ENCODE data around the gene PTPRS. TPM values are rescaled to one million over a fixed set of nuclear protein-coding genes. Genes with fewer than 3 reads are reported as not detected.

PTPRS gene
- total and polyA plus RNA-seq, 9 of the 15 experiments (the other 6 are each of a cell fraction or from before 2014, with no cell fraction given) = 1.1 to 49.4 (median 14.1) TPM

DNA sequence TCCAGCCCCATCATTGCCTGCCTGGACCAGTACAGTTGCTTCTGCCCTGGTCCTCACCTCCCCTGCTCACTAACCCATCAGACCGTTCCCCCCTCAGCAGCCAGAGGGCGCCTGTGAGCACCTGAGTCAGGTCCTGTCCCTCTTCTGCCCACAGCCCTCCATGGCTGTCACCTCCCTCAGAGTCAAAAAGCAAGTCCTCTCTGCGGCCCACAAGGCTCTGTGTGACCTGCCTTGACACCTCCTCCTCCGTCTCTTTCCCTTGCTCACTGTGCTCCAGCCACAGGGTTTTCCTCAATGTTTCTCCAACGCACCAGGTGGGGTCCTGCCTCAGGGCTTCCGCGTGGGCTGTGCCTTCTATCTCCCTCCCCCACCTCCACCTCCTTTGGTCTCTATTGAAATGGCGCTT, 29.4 kb upstream of the PTPRS start (continued):
- TF ChIP-seq, protein P1, sequence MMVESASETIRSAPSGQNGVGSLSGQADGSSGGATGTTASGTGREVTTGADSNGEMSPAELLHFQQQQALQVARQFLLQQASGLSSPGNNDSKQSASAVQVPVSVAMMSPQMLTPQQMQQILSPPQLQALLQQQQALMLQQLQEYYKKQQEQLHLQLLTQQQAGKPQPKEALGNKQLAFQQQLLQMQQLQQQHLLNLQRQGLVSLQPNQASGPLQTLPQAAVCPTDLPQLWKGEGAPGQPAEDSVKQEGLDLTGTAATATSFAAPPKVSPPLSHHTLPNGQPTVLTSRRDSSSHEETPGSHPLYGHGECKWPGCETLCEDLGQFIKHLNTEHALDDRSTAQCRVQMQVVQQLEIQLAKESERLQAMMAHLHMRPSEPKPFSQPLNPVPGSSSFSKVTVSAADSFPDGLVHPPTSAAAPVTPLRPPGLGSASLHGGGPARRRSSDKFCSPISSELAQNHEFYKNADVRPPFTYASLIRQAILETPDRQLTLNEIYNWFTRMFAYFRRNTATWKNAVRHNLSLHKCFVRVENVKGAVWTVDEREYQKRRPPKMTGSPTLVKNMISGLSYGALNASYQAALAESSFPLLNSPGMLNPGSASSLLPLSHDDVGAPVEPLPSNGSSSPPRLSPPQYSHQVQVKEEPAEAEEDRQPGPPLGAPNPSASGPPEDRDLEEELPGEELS (CRISPR knock-in tag; IDR thresholded peaks at IDR 0.05; ENCODE audit: borderline replicate concordance) = no peak
- TF ChIP-seq EZH2 (IDR thresholded peaks at IDR 0.05; ENCODE audit: borderline replicate concordance, low read depth, low read length) = no peak
- no peak for TF ChIP-seq NCOA6 (IDR thresholded peaks at IDR 0.05)
- peak; percentile 28; the same call in 1 of the 2 replicates for TF ChIP-seq DPF2 (IDR thresholded peaks at IDR 0.05)
- TF ChIP-seq, protein P2, sequence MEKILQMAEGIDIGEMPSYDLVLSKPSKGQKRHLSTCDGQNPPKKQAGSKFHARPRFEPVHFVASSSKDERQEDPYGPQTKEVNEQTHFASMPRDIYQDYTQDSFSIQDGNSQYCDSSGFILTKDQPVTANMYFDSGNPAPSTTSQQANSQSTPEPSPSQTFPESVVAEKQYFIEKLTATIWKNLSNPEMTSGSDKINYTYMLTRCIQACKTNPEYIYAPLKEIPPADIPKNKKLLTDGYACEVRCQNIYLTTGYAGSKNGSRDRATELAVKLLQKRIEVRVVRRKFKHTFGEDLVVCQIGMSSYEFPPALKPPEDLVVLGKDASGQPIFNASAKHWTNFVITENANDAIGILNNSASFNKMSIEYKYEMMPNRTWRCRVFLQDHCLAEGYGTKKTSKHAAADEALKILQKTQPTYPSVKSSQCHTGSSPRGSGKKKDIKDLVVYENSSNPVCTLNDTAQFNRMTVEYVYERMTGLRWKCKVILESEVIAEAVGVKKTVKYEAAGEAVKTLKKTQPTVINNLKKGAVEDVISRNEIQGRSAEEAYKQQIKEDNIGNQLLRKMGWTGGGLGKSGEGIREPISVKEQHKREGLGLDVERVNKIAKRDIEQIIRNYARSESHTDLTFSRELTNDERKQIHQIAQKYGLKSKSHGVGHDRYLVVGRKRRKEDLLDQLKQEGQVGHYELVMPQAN (IDR thresholded peaks at IDR 0.05; ENCODE audit: borderline replicate concordance) = peak; percentile 43; the same call in 1 of the 2 replicates
- TF ChIP-seq CHD1 (IDR thresholded peaks at IDR 0.05; ENCODE audit: low read length) = no peak
- no peak for TF ChIP-seq ZNF561 (CRISPR knock-in tag; conservative IDR thresholded peaks at IDR 0.05)
- no peak for TF ChIP-seq SNIP1 (IDR thresholded peaks at IDR 0.05; ENCODE audit: low read depth)
- TF ChIP-seq TBP (optimal IDR thresholded peaks at IDR 0.05; ENCODE audit: low read depth, low read length) = no peak
- no peak for TF ChIP-seq ARID4B (CRISPR knock-in tag; IDR thresholded peaks at IDR 0.05)
- TF ChIP-seq ESRRB (CRISPR knock-in tag; IDR thresholded peaks at IDR 0.05; ENCODE audit: borderline replicate concordance) = no peak
- TF ChIP-seq MCM5 (IDR thresholded peaks at IDR 0.05; ENCODE audit: low read depth) = no peak
- TF ChIP-seq, protein P3, sequence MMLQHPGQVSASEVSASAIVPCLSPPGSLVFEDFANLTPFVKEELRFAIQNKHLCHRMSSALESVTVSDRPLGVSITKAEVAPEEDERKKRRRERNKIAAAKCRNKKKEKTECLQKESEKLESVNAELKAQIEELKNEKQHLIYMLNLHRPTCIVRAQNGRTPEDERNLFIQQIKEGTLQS (IDR thresholded peaks at IDR 0.05) = no peak
- TF ChIP-seq, protein P3 (CRISPR knock-in tag; conservative IDR thresholded peaks at IDR 0.05) = no peak
- no peak for TF ChIP-seq MCM2 (IDR thresholded peaks at IDR 0.05; ENCODE audit: low read depth)
- TF ChIP-seq THRA (IDR thresholded peaks at IDR 0.05) = no peak
- TF ChIP-seq GABPB2 (CRISPR knock-in tag; conservative IDR thresholded peaks at IDR 0.05) = no peak
- 0 out of 4 replicates have a peak, but pooled peaks of 1 of the 2 experiments have one; percentile 36 for TF ChIP-seq KDM4B (IDR thresholded peaks at IDR 0.05; ENCODE audit: borderline replicate concordance in 2 of 2, low read depth in 1 of 2)

Data from K562 (cell line).